SU-DHL-6 (cell line): Measurements from ENCODE around the gene CASKIN2.

Source experiments
- H2AFZ ChIP-seq: fragments of 200-600 bp; sonication (generic); 2 replicates; pipeline ENCODE4 v1.6.1; 2014; ENCODE audit warnings: low read depth, mild to moderate bottlenecking, moderate library complexity, mixed read lengths, antibody characterized with exemption, low read length; ENCODE audit not compliant: severe bottlenecking
- H3F3A ChIP-seq: fragments of 200-600 bp; shearing (Covaris generic); 2 replicates; pipeline ENCODE4 v1.6.0; 2016; ENCODE audit warnings: antibody characterized with exemption, mild to moderate bottlenecking; ENCODE audit not compliant: insufficient read depth
- H3K27ac ChIP-seq: fragments of 200-600 bp; sonication (generic); 2 replicates; pipeline ENCODE4 v1.5.1; 2016; ENCODE audit warnings: low read depth, mild to moderate bottlenecking, low read length, moderate library complexity, mixed read lengths
- H3K27me3 ChIP-seq: fragments of 200-600 bp; sonication (generic), shearing (Covaris generic); 2 replicates; pipeline ENCODE4 v1.6.0; 2014; ENCODE audit warnings: mild to moderate bottlenecking, low read length
- H3K36me3 ChIP-seq: fragments of 200-600 bp; sonication (generic); 2 replicates; pipeline ENCODE4 v1.6.1; 2014; ENCODE audit warnings: mild to moderate bottlenecking, low read length, mixed read lengths
- H3K4me2 ChIP-seq: fragments of 300-600, 200-600 bp; shearing (Covaris generic), sonication (generic); 2 replicates; pipeline ENCODE4 v1.6.0; 2014; ENCODE audit warnings: low read length, low read depth, mild to moderate bottlenecking; ENCODE audit not compliant: poor library complexity, severe bottlenecking
- H3K4me3 ChIP-seq: fragments of 200-600 bp; sonication (generic); 2 replicates; pipeline ENCODE4 v1.5.1; 2014; ENCODE audit warnings: antibody characterized with exemption, low read length, mild to moderate bottlenecking, mixed read lengths; ENCODE audit not compliant: insufficient read depth, poor library complexity, severe bottlenecking
- H3K79me2 ChIP-seq: fragments of 200-600 bp; sonication (generic); 2 replicates; pipeline ENCODE4 v1.6.1; 2014; ENCODE audit warnings: mild to moderate bottlenecking, low read length, moderate library complexity; ENCODE audit not compliant: insufficient read depth
- H3K9ac ChIP-seq: fragments of 200-600 bp; sonication (generic); 2 replicates; pipeline ENCODE4 v1.7.0; 2014; ENCODE audit warnings: mild to moderate bottlenecking, low read length
- H3K9me2 ChIP-seq: fragments of 200-600 bp; sonication (generic); replicated peaks from 2 replicates; pipeline ENCODE4 v1.6.1; 2014; ENCODE audit warnings: low read length; ENCODE audit not compliant: insufficient read depth
- H3K9me3 ChIP-seq: fragments of 200-600 bp; sonication (generic); 2 replicates; pipeline ENCODE4 v1.6.1; 2014; ENCODE audit warnings: low read length, mixed read lengths; ENCODE audit not compliant: insufficient read depth
- H4K20me1 ChIP-seq: fragments of 200-600 bp; sonication (generic); 2 replicates; pipeline ENCODE4 v1.6.1; 2014; ENCODE audit warnings: low read depth, mild to moderate bottlenecking, antibody characterized with exemption, low read length, moderate library complexity, mixed read lengths
- CTCF ChIP-seq: fragments of 200-600 bp; sonication (generic); IDR thresholded peaks from one replicate; pipeline ENCODE4 v1.5.1; 2017; ENCODE audit warnings: antibody characterized with exemption, mild to moderate bottlenecking, low read length, moderate library complexity; ENCODE audit not compliant: insufficient read depth, poor library complexity, severe bottlenecking
- EZH2phosphoT487 ChIP-seq: fragments of 200-600 bp; sonication (generic), shearing (Covaris generic); conservative IDR thresholded peaks from 2 replicates; pipeline ENCODE4 v1.6.1; 2018; ENCODE audit warnings: mild to moderate bottlenecking, antibody characterized with exemption, low read length, moderate library complexity, mixed read lengths

The CASKIN2 gene

DNA sequence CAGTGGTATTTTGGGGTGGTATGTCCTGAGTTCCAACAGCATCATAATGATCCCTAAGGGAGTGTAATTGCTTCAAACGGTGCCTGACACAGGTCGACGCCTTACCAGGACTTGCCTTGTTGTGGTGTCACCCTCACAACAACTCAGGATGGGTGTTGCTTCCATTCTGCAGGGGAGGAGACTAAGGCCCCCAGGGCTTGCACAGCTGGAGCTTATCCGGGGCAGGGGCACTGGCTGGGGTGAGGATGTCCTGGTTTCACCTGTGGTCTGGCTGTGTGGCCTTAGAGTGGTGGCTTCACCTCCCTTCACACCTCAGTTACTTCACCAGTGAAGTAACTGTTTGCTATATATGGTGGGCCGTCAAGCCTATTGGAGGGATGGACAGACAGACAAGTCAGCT, 33.5 kb upstream of the CASKIN2 start:
- Histone ChIP-seq H3K9me2 (no peaks in the 10 kb centered on the region), H3K9me3 (no peaks in the 10 kb centered on the region), H3K27ac (no peak overlapping the region), H4K20me1 (no peaks in the 10 kb centered on the region), H3K4me2 (no peak overlapping the region), H3K4me3 (no peak overlapping the region), H2AFZ (no peak overlapping the region), H3K36me3 (no peaks in the 10 kb centered on the region), H3K9ac (no peak overlapping the region), H3K27me3 (no peaks in the 10 kb centered on the region), H3F3A (no peaks in the 10 kb centered on the region), H3K79me2 (no peaks in the 10 kb centered on the region)
- no peak for TF ChIP-seq EZH2phosphoT487
- TF ChIP-seq CTCF: no peak

GRCh38 chr17:75547091-75547490, 31.8 kb upstream of the CASKIN2 start:
- Histone ChIP-seq H4K20me1 (no peaks in the 10 kb centered on the region), H3K9me3 (no peaks in the 10 kb centered on the region), H2AFZ (no peak overlapping the region), H3K4me3 (no peak overlapping the region), H3K27ac (no peak overlapping the region), H3K27me3 (no peaks in the 10 kb centered on the region), H3K36me3 (no peaks in the 10 kb centered on the region), H3K9ac (no peak overlapping the region), H3K4me2 (no peak overlapping the region), H3F3A (no peaks in the 10 kb centered on the region), H3K79me2 (no peaks in the 10 kb centered on the region), H3K9me2 (no peaks in the 10 kb centered on the region)
- TF ChIP-seq CTCF (no peak), EZH2phosphoT487 (no peak)

GRCh38 chr17:75546181-75546580, 30.8 kb upstream of the CASKIN2 start:
- TF ChIP-seq EZH2phosphoT487: no peak
- H3K4me3 ChIP-seq: no peak overlapping the region

GRCh38 chr17:75544250-75544649, 28.9 kb upstream of the CASKIN2 start:
- Histone ChIP-seq H3K9me3 (no peaks in the 10 kb centered on the region), H3K79me2 (no peaks in the 10 kb centered on the region), H3K27me3 (no peaks in the 10 kb centered on the region), H3K4me3 (no peak overlapping the region), H4K20me1 (no peaks in the 10 kb centered on the region), H2AFZ (no peak overlapping the region), H3K9me2 (no peaks in the 10 kb centered on the region), H3K27ac (no peak overlapping the region), H3K9ac (no peak overlapping the region), H3K4me2 (no peak overlapping the region), H3F3A (no peaks in the 10 kb centered on the region), H3K36me3 (no peaks in the 10 kb centered on the region)
- no peak for TF ChIP-seq EZH2phosphoT487
- no peak for TF ChIP-seq CTCF

More at GRCh38 chr17:75546181-75546580, 30.8 kb upstream of the CASKIN2 start:
- no peaks in the 10 kb centered on the region for H3K79me2 ChIP-seq
- no peak overlapping the region for H2AFZ ChIP-seq
- H3K27ac ChIP-seq: no peak overlapping the region
- no peaks in the 10 kb centered on the region for H4K20me1 ChIP-seq
- H3K36me3 ChIP-seq: no peaks in the 10 kb centered on the region
- H3K4me2 ChIP-seq: no peak overlapping the region
- H3K9me2 ChIP-seq: no peaks in the 10 kb centered on the region
- H3K9me3 ChIP-seq: no peaks in the 10 kb centered on the region
- H3K27me3 ChIP-seq: no peaks in the 10 kb centered on the region
- no peaks in the 10 kb centered on the region for H3F3A ChIP-seq
- H3K9ac ChIP-seq: no peak overlapping the region
